ENCODE data around the gene TCF21. TPM values are rescaled to one million over a fixed set of nuclear protein-coding genes. Genes with fewer than 3 reads are reported as not detected.
A peak's percentile ranks its signal among the peaks of the same experiment; 100 is the strongest.

Gene TCF21
- polyA plus RNA-seq, 1 of the 3 experiments (the other 2 are of a cell fraction): not detected

DNA sequence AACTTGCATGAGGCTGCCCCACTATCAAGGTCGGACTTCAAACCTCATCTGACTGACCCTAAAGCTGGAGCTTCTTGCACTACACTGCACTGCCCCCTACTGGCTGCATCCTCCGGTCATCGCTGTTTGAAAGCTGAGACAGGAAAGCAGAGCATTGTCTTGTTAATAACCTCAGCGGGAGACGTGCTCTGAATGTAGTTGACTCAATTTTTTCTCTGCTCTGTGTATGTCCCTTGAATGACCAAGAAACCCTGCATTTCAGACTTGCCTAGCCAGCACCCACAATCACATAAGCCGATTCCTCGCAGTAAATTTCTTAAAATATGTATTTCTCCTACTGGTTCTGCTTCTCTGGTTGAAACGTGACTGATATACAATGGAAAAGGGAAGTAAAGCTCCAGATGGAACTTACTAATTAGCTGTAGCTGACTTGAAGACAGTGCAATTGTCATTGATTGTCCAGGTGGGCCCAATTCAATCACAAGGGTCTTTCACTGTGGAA lies 27.8 kb downstream of the TCF21 start:
- Histone ChIP-seq H3K9me3 (no peaks in the 10 kb centered on the region), H3K79me2 (ENCODE audit: insufficient read depth) (no peaks in the 10 kb centered on the region), H3K4me1 (ENCODE audit: control insufficient read depth in 1 of 2, insufficient read depth in 2 of 2, low read depth in 1 of 2, low read length in 1 of 2) (peaks cover 0 to 2% of the 10 kb centered on the region in 2 experiments; a peak in 1 of 4 replicates), H3K9ac (no peak overlapping the region), H3F3A (replicated peaks; ENCODE audit: insufficient read depth) (no peaks in the 10 kb centered on the region), H3K9me2 (no peaks in the 10 kb centered on the region), H2AFZ (ENCODE audit: low read depth) (no peak overlapping the region), H4K20me1 (ENCODE audit: insufficient read depth) (no peaks in the 10 kb centered on the region), H3K4me2 (no peak overlapping the region), H3K27me3 (ENCODE audit: insufficient read depth) (peaks cover 5% of the 10 kb centered on the region), H3K27ac (ENCODE audit: low read depth in 2 of 2, low read length in 1 of 2) (no peak overlapping the region), H3K36me3 (replicated peaks in 1 of 2; ENCODE audit: control insufficient read depth in 1 of 2, insufficient read depth in 2 of 2, low read length in 1 of 2) (no peaks in the 10 kb centered on the region), H3K4me3 (ENCODE audit: low read depth in 2 of 2, low read length in 1 of 2) (no peak overlapping the region; a peak in 1 of 4 replicates)
- TF ChIP-seq EZH2phosphoT487 (IDR thresholded peaks at IDR 0.05; ENCODE audit: borderline replicate concordance, low read depth) (no peak), RAD21 (IDR thresholded peaks at IDR 0.05; ENCODE audit: low read length) (peak; percentile 88), SMC3 (IDR thresholded peaks at IDR 0.05; ENCODE audit: low read depth, low read length) (peak; percentile 50)
- TF ChIP-seq, protein P1, sequence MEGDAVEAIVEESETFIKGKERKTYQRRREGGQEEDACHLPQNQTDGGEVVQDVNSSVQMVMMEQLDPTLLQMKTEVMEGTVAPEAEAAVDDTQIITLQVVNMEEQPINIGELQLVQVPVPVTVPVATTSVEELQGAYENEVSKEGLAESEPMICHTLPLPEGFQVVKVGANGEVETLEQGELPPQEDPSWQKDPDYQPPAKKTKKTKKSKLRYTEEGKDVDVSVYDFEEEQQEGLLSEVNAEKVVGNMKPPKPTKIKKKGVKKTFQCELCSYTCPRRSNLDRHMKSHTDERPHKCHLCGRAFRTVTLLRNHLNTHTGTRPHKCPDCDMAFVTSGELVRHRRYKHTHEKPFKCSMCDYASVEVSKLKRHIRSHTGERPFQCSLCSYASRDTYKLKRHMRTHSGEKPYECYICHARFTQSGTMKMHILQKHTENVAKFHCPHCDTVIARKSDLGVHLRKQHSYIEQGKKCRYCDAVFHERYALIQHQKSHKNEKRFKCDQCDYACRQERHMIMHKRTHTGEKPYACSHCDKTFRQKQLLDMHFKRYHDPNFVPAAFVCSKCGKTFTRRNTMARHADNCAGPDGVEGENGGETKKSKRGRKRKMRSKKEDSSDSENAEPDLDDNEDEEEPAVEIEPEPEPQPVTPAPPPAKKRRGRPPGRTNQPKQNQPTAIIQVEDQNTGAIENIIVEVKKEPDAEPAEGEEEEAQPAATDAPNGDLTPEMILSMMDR (IDR thresholded peaks at IDR 0.05): peak; percentile 94
- POLR2A ChIA-PET: no interaction called here
- DNase-seq: peak; percentile 60
- CTCF ChIA-PET: interaction anchor here (0.6 to 19.3 kb wide), 53 partner anchors 9 to 1392 kb away, joined by 3 to 484 read pairs (median 5); no protein-coding TSS in a partner anchor
- 17% methylated on average over 8 of the region's 8 CpGs for WGBS (ENCODE audit: low lambda C conversion rate)

GRCh38 chr6:133917781-133918180 lies 28.9 kb downstream of the TCF21 start:
- Histone ChIP-seq H3K36me3 (replicated peaks in 1 of 2; ENCODE audit: control insufficient read depth in 1 of 2, insufficient read depth in 2 of 2, low read length in 1 of 2) (no peaks in the 10 kb centered on the region), H3K4me2 (no peak overlapping the region), H2AFZ (ENCODE audit: low read depth) (no peak overlapping the region), H3K9me2 (no peaks in the 10 kb centered on the region), H3F3A (replicated peaks; ENCODE audit: insufficient read depth) (no peaks in the 10 kb centered on the region), H3K9me3 (no peaks in the 10 kb centered on the region), H3K27me3 (ENCODE audit: insufficient read depth) (peaks cover 5% of the 10 kb centered on the region), H3K4me1 (ENCODE audit: control insufficient read depth in 1 of 2, insufficient read depth in 2 of 2, low read depth in 1 of 2, low read length in 1 of 2) (peaks cover 0 to 2% of the 10 kb centered on the region in 2 experiments; a peak in 1 of 4 replicates), H3K79me2 (ENCODE audit: insufficient read depth) (no peaks in the 10 kb centered on the region), H4K20me1 (ENCODE audit: insufficient read depth) (no peaks in the 10 kb centered on the region), H3K9ac (no peak overlapping the region), H3K4me3 (ENCODE audit: low read depth in 2 of 2, low read length in 1 of 2) (no peak overlapping the region), H3K27ac (ENCODE audit: low read depth in 2 of 2, low read length in 1 of 2) (no peak overlapping the region)
- POLR2A ChIA-PET: no interaction called here
- CTCF ChIA-PET: interaction anchor here (1.1 to 19.3 kb wide), 14 partner anchors 16 to 1100 kb away, joined by 3 to 484 read pairs (median 9); no protein-coding TSS in a partner anchor
- TF ChIP-seq USF2 (IDR thresholded peaks at IDR 0.05; ENCODE audit: borderline replicate concordance, low read depth, low read length) (no peak), GABPA (IDR thresholded peaks at IDR 0.05; ENCODE audit: low read depth) (no peak), YY1 (IDR thresholded peaks at IDR 0.05; ENCODE audit: low read depth) (no peak), FOSL2 (IDR thresholded peaks at IDR 0.05; ENCODE audit: borderline replicate concordance, low read depth) (no peak), TCF12 (IDR thresholded peaks at IDR 0.05) (no peak), GATA2 (CRISPR knock-in tag; IDR thresholded peaks at IDR 0.05) (no peak), ELF1 (IDR thresholded peaks at IDR 0.05) (no peak), MAX (IDR thresholded peaks at IDR 0.05; ENCODE audit: low read depth) (no peak), RCOR1 (IDR thresholded peaks at IDR 0.05; ENCODE audit: low read length) (no peak), TEAD4 (IDR thresholded peaks at IDR 0.05; ENCODE audit: borderline replicate concordance, insufficient read depth) (no peak), NFIC (IDR thresholded peaks at IDR 0.05; ENCODE audit: borderline replicate concordance) (no peak), ZBTB33 (IDR thresholded peaks at IDR 0.05; ENCODE audit: borderline replicate concordance, low read depth) (no peak), EZH2phosphoT487 (IDR thresholded peaks at IDR 0.05; ENCODE audit: borderline replicate concordance, low read depth) (no peak), MXI1 (IDR thresholded peaks at IDR 0.05; ENCODE audit: low read depth, low read length) (no peak), SIN3A (IDR thresholded peaks at IDR 0.05; ENCODE audit: borderline replicate concordance, low read depth, low read length) (no peak), RAD21 (IDR thresholded peaks at IDR 0.05; ENCODE audit: low read length) (no peak)
- TF ChIP-seq, protein P2, sequence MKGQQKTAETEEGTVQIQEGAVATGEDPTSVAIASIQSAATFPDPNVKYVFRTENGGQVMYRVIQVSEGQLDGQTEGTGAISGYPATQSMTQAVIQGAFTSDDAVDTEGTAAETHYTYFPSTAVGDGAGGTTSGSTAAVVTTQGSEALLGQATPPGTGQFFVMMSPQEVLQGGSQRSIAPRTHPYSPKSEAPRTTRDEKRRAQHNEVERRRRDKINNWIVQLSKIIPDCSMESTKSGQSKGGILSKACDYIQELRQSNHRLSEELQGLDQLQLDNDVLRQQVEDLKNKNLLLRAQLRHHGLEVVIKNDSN (IDR thresholded peaks at IDR 0.05; ENCODE audit: borderline replicate concordance, low read depth): no peak
- WGBS (ENCODE audit: low lambda C conversion rate): 63% methylated on average over 4 of the region's 4 CpGs
- no peak for DNase-seq

Data from SK-N-SH (cell line).